HCT116 (cell line): ENCODE measurements around the gene LCE7A. TPM values are rescaled to one million over a fixed set of nuclear protein-coding genes. Genes with fewer than 3 reads are reported as not detected.
A peak's percentile ranks its signal among the peaks of the same experiment; 100 is the strongest.

Source experiments
- ATAC-seq: fragments of 200-7000 bp; cut with Tn5 transposase; 2 replicates; pipeline ENCODE4 v1.9.1; 2020; ENCODE audit warnings: mild to moderate bottlenecking, moderate library complexity
- BruUV-seq: library from RNA; stranded (reverse); fragments of 400-500 nt; replicated peaks from 2 replicates; lab custom pipeline; 2021; lab: Mats Ljungman, UMichigan
- CTCF ChIA-PET: fragments of 300-600 bp; sonication (Branson Sonifier 250); formaldehyde crosslinking; loops from one replicate; lab custom pipeline; 2021; ENCODE audit warnings: antibody characterized with exemption; lab: Charles Lee
- POLR2A ChIA-PET: fragments of 300-600, 350-600 bp; sonication (Branson Sonifier 250); formaldehyde crosslinking; loops from one replicate; lab custom pipeline; 2021; ENCODE audit warnings: antibody characterized with exemption; lab: Charles Lee
- RAD21 ChIA-PET, 2 experiments: fragments of 300-600 bp; sonication (Branson Sonifier 250); formaldehyde crosslinking; loops; one replicate each; lab custom pipeline; 2023; ENCODE audit warnings: low total read pairs in 2 of 2; ENCODE audit not compliant: uncharacterized antibody in 2 of 2, unreplicated experiment in 2 of 2, low non-redundant PET in 1 of 2; lab: Charles Lee
- DNase-seq: peaks from one replicate; pipeline ENCODE4 v3.0.0-alpha.2; 2010; ENCODE audit warnings: low read depth, low spot score
- H2AFZ ChIP-seq: fragments of 200-600 bp; shearing (Covaris generic), sonication (generic); 2 replicates; pipeline ENCODE4 v1.6.1; 2017; ENCODE audit warnings: low read depth, mixed run types, mixed read lengths, antibody characterized with exemption, low read length; ENCODE audit not compliant: poor library complexity, severe bottlenecking
- H3K27ac ChIP-seq: 2 replicates; pipeline ENCODE4 v1.5.1; 2012; ENCODE audit warnings: low read depth, low read length
- H3K27me3 ChIP-seq: fragments of 200-600 bp; sonication (generic); 2 replicates; pipeline ENCODE4 v1.6.1; 2016; ENCODE audit warnings: mixed run types, low read length, mixed read lengths; ENCODE audit not compliant: insufficient read depth
- H3K36me3 ChIP-seq, 2 experiments: fragments of 200-500 bp in 1 of 2; fragments of 200-600 bp in 1 of 2; sonication (Bioruptor generic) in 1 of 2; sonication (generic) in 1 of 2; 2 replicates each; pipeline versions ENCODE4 v1.5.1 to v1.6.1; 2014 to 2016; ENCODE audit warnings: low read length in 2 of 2, inconsistent platforms in 1 of 2, mixed read lengths in 1 of 2, mixed run types in 1 of 2; ENCODE audit not compliant: insufficient read depth in 2 of 2, control insufficient read depth in 1 of 2
- H3K4me1 ChIP-seq, 2 experiments: fragments of 200-600 bp in 1 of 2; sonication (generic) in 1 of 2; 2 replicates each; pipeline versions ENCODE4 v1.5.1 to v1.6.1; 2012 to 2017; ENCODE audit warnings: low read length in 2 of 2, inconsistent platforms in 1 of 2, mild to moderate bottlenecking in 1 of 2, mixed read lengths in 1 of 2, mixed run types in 1 of 2, moderate library complexity in 1 of 2; ENCODE audit not compliant: insufficient read depth in 2 of 2, control insufficient read depth in 1 of 2
- H3K4me2 ChIP-seq: fragments of 200-600 bp; sonication (generic); 2 replicates; pipeline ENCODE4 v1.6.1; 2017; ENCODE audit warnings: mixed run types, low read length, mixed read lengths
- H3K4me3 ChIP-seq, 2 experiments: fragments of 200-600 bp in 1 of 2; sonication (generic) in 1 of 2; replicated peaks in 1 of 2; 2 replicates each; pipeline ENCODE4 v1.5.1; 2011 to 2016; ENCODE audit warnings: low read length in 2 of 2, control low read depth in 1 of 2, low read depth in 1 of 2, mild to moderate bottlenecking in 1 of 2, mixed read lengths in 1 of 2, mixed run types in 1 of 2
- H3K79me2 ChIP-seq: fragments of 200-600 bp; sonication (generic); 2 replicates; pipeline ENCODE4 v1.6.1; 2017; ENCODE audit warnings: mild to moderate bottlenecking, mixed run types, low read length, moderate library complexity, mixed read lengths; ENCODE audit not compliant: insufficient read depth
- H3K9ac ChIP-seq: fragments of 200-600 bp; sonication (generic); 2 replicates; pipeline ENCODE4 v1.6.1; 2016; ENCODE audit warnings: low read length, mixed read lengths
- H3K9me2 ChIP-seq: fragments of 200-600 bp; sonication (generic), shearing (Covaris generic); 2 replicates; pipeline ENCODE4 v1.6.1; 2017; ENCODE audit warnings: mixed run types, mild to moderate bottlenecking, moderate library complexity; ENCODE audit not compliant: insufficient read depth
- H3K9me3 ChIP-seq, 2 experiments: fragments of 200-500 bp in 1 of 2; fragments of 200-600 bp in 1 of 2; sonication (Bioruptor generic) in 1 of 2; sonication (generic) in 1 of 2; 2 replicates each; pipeline ENCODE4 v1.6.1; 2014 to 2017; ENCODE audit warnings: low read length in 2 of 2, mixed read lengths in 2 of 2, inconsistent platforms in 1 of 2, low read depth in 1 of 2, mild to moderate bottlenecking in 1 of 2, mixed run types in 1 of 2, moderate library complexity in 1 of 2; ENCODE audit not compliant: control insufficient read depth in 1 of 2, insufficient read depth in 1 of 2
- H4K20me1 ChIP-seq: fragments of 200-600 bp; sonication (generic), shearing (Covaris generic); 2 replicates; pipeline ENCODE4 v1.6.1; 2017; ENCODE audit warnings: mixed run types, mild to moderate bottlenecking, moderate library complexity; ENCODE audit not compliant: insufficient read depth
- CBX3 ChIP-seq: IDR thresholded peaks from 2 replicates; pipeline ENCODE4 v1.6.1; 2012; ENCODE audit warnings: low read depth
- EGR1 ChIP-seq: IDR thresholded peaks from 2 replicates; pipeline ENCODE4 v1.6.1; 2012; ENCODE audit warnings: low read depth
- MAX ChIP-seq: IDR thresholded peaks from 2 replicates; pipeline ENCODE4 v1.6.1; 2012
- POLR2A ChIP-seq: IDR thresholded peaks from 2 replicates; pipeline ENCODE4 v1.7.0; 2011; ENCODE audit warnings: borderline replicate concordance; ENCODE audit not compliant: insufficient read depth, insufficient read length; ENCODE audit errors: extremely low read depth
- RAD21 ChIP-seq: IDR thresholded peaks from 2 replicates; pipeline ENCODE4 v1.6.1; 2012; ENCODE audit warnings: low read depth, mild to moderate bottlenecking
- SIN3A ChIP-seq: IDR thresholded peaks from 2 replicates; pipeline ENCODE4 v1.6.1; 2012; ENCODE audit warnings: low read depth
- ZBTB33 ChIP-seq: IDR thresholded peaks from 2 replicates; pipeline ENCODE4 v1.6.1; 2011; ENCODE audit warnings: mild to moderate bottlenecking, low read length, moderate library complexity; ENCODE audit not compliant: insufficient replicate concordance; ENCODE audit errors: extremely low read depth
- intact Hi-C: fragments of 100-400 bp; cut with micrococcal nuclease; formaldehyde crosslinking; loops from 2 replicates; pipeline ENCODE4 v1.10.0; 2022
- total RNA-seq: library from RNA; stranded (reverse); gene quantifications from one replicate; pipeline ENCODE4 v1.2.1, GENCODE V29; 2021; ENCODE audit not compliant: unreplicated experiment
- TF ChIP-seq, protein P1 (sequence below), 3 experiments: fragments of 200-600 bp in 1 of 3; sonication (generic) in 1 of 3; IDR thresholded peaks in 2 of 3; conservative IDR thresholded peaks in 1 of 3; 2 replicates each; pipeline ENCODE4 v1.5.1; 2012 to 2017; ENCODE audit warnings: low read depth in 2 of 3, low read length in 2 of 3, antibody characterized with exemption in 1 of 3, borderline replicate concordance in 1 of 3, control low read depth in 1 of 3, mild to moderate bottlenecking in 1 of 3, mixed read lengths in 1 of 3, mixed run types in 1 of 3, moderate library complexity in 1 of 3; ENCODE audit not compliant: insufficient read depth in 1 of 3
- TF ChIP-seq, protein P2 (sequence below): IDR thresholded peaks from 2 replicates; pipeline ENCODE4 v1.6.1; 2012; ENCODE audit warnings: low read depth

The LCE7A gene
- total RNA-seq, 1 experiment from 2014 or later, result not detected

- DNase-seq (no peak), ATAC-seq (peak; percentile 62)
- Histone ChIP-seq H3K79me2 (no peaks in the 10 kb centered on the region), H3K9me2 (no peaks in the 10 kb centered on the region), H3K4me3 (no peak within 1 kb of the TSS), H3K27me3 (peaks cover 10% of the 10 kb centered on the region; the same call in 1 of the 2 replicates), H3K27ac (no peak within 1 kb of the TSS), H3K36me3 (no peaks in the 10 kb centered on the region), H4K20me1 (no peaks in the 10 kb centered on the region), H3K4me2 (no peak within 1 kb of the TSS), H3K9me3 (no peaks in the 10 kb centered on the region), H2AFZ (no peak within 1 kb of the TSS), H3K4me1 (no peaks in the 10 kb centered on the region), H3K9ac (no peak within 1 kb of the TSS)
- BruUV-seq, result no TSS peak
- intact Hi-C loops, result no loop called here
- ChIA-PET POLR2A (no interaction called here), RAD21 (interaction anchor here in 1 of 2 experiments (1.0 kb wide), 1 partner anchor 315 kb away, joined by 3 read pairs; no protein-coding TSS in a partner anchor), CTCF (interaction anchor here (0.6 to 2.0 kb wide), 8 partner anchors 9 to 318 kb away, joined by 3 to 25 read pairs (median 4); no protein-coding TSS in a partner anchor)
- TF ChIP-seq, protein P1, sequence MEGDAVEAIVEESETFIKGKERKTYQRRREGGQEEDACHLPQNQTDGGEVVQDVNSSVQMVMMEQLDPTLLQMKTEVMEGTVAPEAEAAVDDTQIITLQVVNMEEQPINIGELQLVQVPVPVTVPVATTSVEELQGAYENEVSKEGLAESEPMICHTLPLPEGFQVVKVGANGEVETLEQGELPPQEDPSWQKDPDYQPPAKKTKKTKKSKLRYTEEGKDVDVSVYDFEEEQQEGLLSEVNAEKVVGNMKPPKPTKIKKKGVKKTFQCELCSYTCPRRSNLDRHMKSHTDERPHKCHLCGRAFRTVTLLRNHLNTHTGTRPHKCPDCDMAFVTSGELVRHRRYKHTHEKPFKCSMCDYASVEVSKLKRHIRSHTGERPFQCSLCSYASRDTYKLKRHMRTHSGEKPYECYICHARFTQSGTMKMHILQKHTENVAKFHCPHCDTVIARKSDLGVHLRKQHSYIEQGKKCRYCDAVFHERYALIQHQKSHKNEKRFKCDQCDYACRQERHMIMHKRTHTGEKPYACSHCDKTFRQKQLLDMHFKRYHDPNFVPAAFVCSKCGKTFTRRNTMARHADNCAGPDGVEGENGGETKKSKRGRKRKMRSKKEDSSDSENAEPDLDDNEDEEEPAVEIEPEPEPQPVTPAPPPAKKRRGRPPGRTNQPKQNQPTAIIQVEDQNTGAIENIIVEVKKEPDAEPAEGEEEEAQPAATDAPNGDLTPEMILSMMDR (IDR thresholded peaks at IDR 0.05 in 2 of 3, conservative IDR thresholded peaks at IDR 0.05 in 1 of 3; ENCODE audit: borderline replicate concordance in 1 of 3, insufficient read depth in 1 of 3, low read depth in 2 of 3, low read length in 2 of 3), result peak; percentile 16 to 65 (median 57); a peak in 5 of 6 replicates
- TF ChIP-seq MAX (no peak), RAD21 (peak; percentile 42), EGR1 (no peak)
These were observed 18.2 kb downstream of the LCE7A start, which contains the start of gene SMCP for GRCh38 chr1:152878042-152878441. Gene SMCP (plus strand): TSS chr1:152878322. CDS start chr1:152884423, 6,101 bp downstream.

GRCh38 chr1:152879559-152880198 is 19.9 kb downstream of the LCE7A start:
- H3K4me3 ChIP-seq, result no peak overlapping the region
- ChIA-PET CTCF (interaction anchor here (2.0 kb wide), 1 partner anchor 47 kb away, joined by 15 read pairs; no protein-coding TSS in a partner anchor), RAD21 (no interaction called here), POLR2A (no interaction called here)
- H3K4me2 ChIP-seq, result no peak overlapping the region
- no peak for ATAC-seq
- no peak overlapping the region for H3K9ac ChIP-seq
- H3K27ac ChIP-seq, result no peak overlapping the region
- H3K4me1 ChIP-seq, result no peaks in the 10 kb centered on the region
- no peaks in the 10 kb centered on the region for H3K9me3 ChIP-seq
- H3K27me3 ChIP-seq, result peaks cover 12% of the 10 kb centered on the region; the same call in 1 of the 2 replicates
- no peaks in the 10 kb centered on the region for H3K79me2 ChIP-seq
- intact Hi-C loops, result no loop called here
- no peak for DNase-seq
- H3K36me3 ChIP-seq, result no peaks in the 10 kb centered on the region
- no TSS peak for BruUV-seq
- H4K20me1 ChIP-seq, result no peaks in the 10 kb centered on the region
- H3K9me2 ChIP-seq, result no peaks in the 10 kb centered on the region
- H2AFZ ChIP-seq, result no peak overlapping the region
- TF ChIP-seq, protein P2, sequence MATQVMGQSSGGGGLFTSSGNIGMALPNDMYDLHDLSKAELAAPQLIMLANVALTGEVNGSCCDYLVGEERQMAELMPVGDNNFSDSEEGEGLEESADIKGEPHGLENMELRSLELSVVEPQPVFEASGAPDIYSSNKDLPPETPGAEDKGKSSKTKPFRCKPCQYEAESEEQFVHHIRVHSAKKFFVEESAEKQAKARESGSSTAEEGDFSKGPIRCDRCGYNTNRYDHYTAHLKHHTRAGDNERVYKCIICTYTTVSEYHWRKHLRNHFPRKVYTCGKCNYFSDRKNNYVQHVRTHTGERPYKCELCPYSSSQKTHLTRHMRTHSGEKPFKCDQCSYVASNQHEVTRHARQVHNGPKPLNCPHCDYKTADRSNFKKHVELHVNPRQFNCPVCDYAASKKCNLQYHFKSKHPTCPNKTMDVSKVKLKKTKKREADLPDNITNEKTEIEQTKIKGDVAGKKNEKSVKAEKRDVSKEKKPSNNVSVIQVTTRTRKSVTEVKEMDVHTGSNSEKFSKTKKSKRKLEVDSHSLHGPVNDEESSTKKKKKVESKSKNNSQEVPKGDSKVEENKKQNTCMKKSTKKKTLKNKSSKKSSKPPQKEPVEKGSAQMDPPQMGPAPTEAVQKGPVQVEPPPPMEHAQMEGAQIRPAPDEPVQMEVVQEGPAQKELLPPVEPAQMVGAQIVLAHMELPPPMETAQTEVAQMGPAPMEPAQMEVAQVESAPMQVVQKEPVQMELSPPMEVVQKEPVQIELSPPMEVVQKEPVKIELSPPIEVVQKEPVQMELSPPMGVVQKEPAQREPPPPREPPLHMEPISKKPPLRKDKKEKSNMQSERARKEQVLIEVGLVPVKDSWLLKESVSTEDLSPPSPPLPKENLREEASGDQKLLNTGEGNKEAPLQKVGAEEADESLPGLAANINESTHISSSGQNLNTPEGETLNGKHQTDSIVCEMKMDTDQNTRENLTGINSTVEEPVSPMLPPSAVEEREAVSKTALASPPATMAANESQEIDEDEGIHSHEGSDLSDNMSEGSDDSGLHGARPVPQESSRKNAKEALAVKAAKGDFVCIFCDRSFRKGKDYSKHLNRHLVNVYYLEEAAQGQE, result no peak
- TF ChIP-seq SIN3A, result no peak
- TF ChIP-seq ZBTB33, result no peak
- TF ChIP-seq POLR2A, result no peak
- no peak for TF ChIP-seq MAX
- no peak for TF ChIP-seq CBX3
